Neural progenitor cell (in vitro differentiated cells): ENCODE results near the gene ECPAS. TPM values are rescaled to one million over a fixed set of nuclear protein-coding genes. Genes with fewer than 3 reads are reported as not detected.

Experiments
- DNase-seq: peaks from one replicate; pipeline ENCODE4 v3.0.0-alpha.2; 2016; ENCODE audit warnings: low spot score
- H2AFZ ChIP-seq: fragments of 200-600 bp; sonication (generic); replicated peaks from 2 replicates; pipeline ENCODE4 v1.6.1; 2016; ENCODE audit warnings: antibody characterized with exemption
- H3F3A ChIP-seq: fragments of 200-600 bp; sonication (generic); 2 replicates; pipeline ENCODE4 v1.6.1; 2016; ENCODE audit warnings: antibody characterized with exemption, low read depth
- H3K27ac ChIP-seq: fragments of 200-600 bp; sonication (generic); 2 replicates; pipeline ENCODE4 v1.5.1; 2016; ENCODE audit warnings: mild to moderate bottlenecking
- H3K27me3 ChIP-seq: fragments of 200-600 bp; sonication (generic); 2 replicates; pipeline ENCODE4 v1.6.1; 2016; ENCODE audit warnings: mild to moderate bottlenecking, moderate library complexity
- H3K36me3 ChIP-seq: fragments of 200-600 bp; sonication (generic); 2 replicates; pipeline ENCODE4 v1.5.1; 2016
- H3K4me1 ChIP-seq: fragments of 200-600 bp; sonication (generic); 2 replicates; pipeline ENCODE4 v1.6.1; 2016; ENCODE audit warnings: mixed run types
- H3K4me2 ChIP-seq: fragments of 200-600 bp; sonication (generic); 2 replicates; pipeline ENCODE4 v1.6.1; 2016
- H3K4me3 ChIP-seq: fragments of 200-600 bp; sonication (generic); 2 replicates; pipeline ENCODE4 v1.5.1; 2016
- H3K79me2 ChIP-seq: fragments of 200-600 bp; sonication (generic); 2 replicates; pipeline ENCODE4 v1.6.1; 2016; ENCODE audit warnings: low read depth
- H3K9ac ChIP-seq: fragments of 200-600 bp; sonication (generic); 2 replicates; pipeline ENCODE4 v1.6.1; 2016
- H3K9me3 ChIP-seq: fragments of 200-600 bp; sonication (generic); 2 replicates; pipeline ENCODE4 v1.5.1; 2016; ENCODE audit warnings: low read depth
- H4K20me1 ChIP-seq: fragments of 200-600 bp; sonication (generic); 2 replicates; pipeline ENCODE4 v1.6.1; 2016; ENCODE audit warnings: low read depth
- H3K27ac Mint-ChIP-seq: 3 replicates; pipeline ENCODE4 v1.8.0; 2021; ENCODE audit warnings: mixed read lengths
- H3K27me3 Mint-ChIP-seq: 2 replicates; pipeline ENCODE4 v1.8.0; 2022; ENCODE audit warnings: low read depth, mild to moderate bottlenecking, inconsistent platforms, moderate library complexity, mixed read lengths; ENCODE audit not compliant: insufficient read depth
- H3K36me3 Mint-ChIP-seq: 3 replicates; pipeline ENCODE4 v1.8.0; 2021; ENCODE audit warnings: mixed read lengths
- H3K4me1 Mint-ChIP-seq: 3 replicates; pipeline ENCODE4 v1.8.0; 2021; ENCODE audit warnings: mixed read lengths
- H3K4me3 Mint-ChIP-seq: 3 replicates; pipeline ENCODE4 v1.8.0; 2021; ENCODE audit warnings: mild to moderate bottlenecking, moderate library complexity, mixed read lengths
- H3K9me3 Mint-ChIP-seq: 3 replicates; pipeline ENCODE4 v1.8.0; 2020; ENCODE audit warnings: mixed read lengths
- CTCF ChIP-seq: fragments of 200-600 bp; sonication (generic); IDR thresholded peaks from 2 replicates; pipeline ENCODE4 v1.5.1; 2017; ENCODE audit warnings: antibody characterized with exemption, mild to moderate bottlenecking
- EZH2 ChIP-seq: fragments of 200-600 bp; sonication (generic); IDR thresholded peaks from 2 replicates; pipeline ENCODE4 v1.6.1; 2017; ENCODE audit warnings: antibody characterized with exemption, mild to moderate bottlenecking, moderate library complexity
- EZH2phosphoT487 ChIP-seq: fragments of 200-600 bp; sonication (generic); IDR thresholded peaks from 2 replicates; pipeline ENCODE4 v1.6.1; 2017; ENCODE audit warnings: antibody characterized with exemption
- total RNA-seq: library from RNA; depleted of rRNA; stranded (reverse); fragments of >200 nt; gene quantifications from 2 replicates; pipeline ENCODE4 v1.2.3, GENCODE V29; 2015; ENCODE audit warnings: low replicate concordance

ECPAS gene
- 46.3 and 59.2 TPM in 2 replicates for total RNA-seq

- H3K79me2 ChIP-seq, result peaks cover 49% of the 10 kb centered on the region
- peak within 1 kb of the TSS; percentile 88 for H3K27ac ChIP-seq
- peak within 1 kb of the TSS; percentile 32 for H3K9ac ChIP-seq
- peaks cover 2% of the 10 kb centered on the region for H3K9me3 Mint-ChIP-seq
- TF ChIP-seq CTCF (peak; percentile 8), EZH2 (no peak)
- H3K4me1 Mint-ChIP-seq, result peaks cover 17% of the 10 kb centered on the region
- H3K4me1 ChIP-seq, result peaks cover 15% of the 10 kb centered on the region
- peaks cover 3% of the 10 kb centered on the region for H3K27me3 Mint-ChIP-seq
- no peaks in the 10 kb centered on the region for H3K36me3 ChIP-seq
- H3K27me3 ChIP-seq, result no peaks in the 10 kb centered on the region
- peaks cover 35% of the 10 kb centered on the region for H3F3A ChIP-seq
- peak within 1 kb of the TSS; percentile 86 for H3K4me2 ChIP-seq
- H2AFZ ChIP-seq, result peak within 1 kb of the TSS; percentile 83
- H3K9me3 ChIP-seq, result no peaks in the 10 kb centered on the region
- H3K36me3 Mint-ChIP-seq, result peaks cover 9% of the 10 kb centered on the region
- H3K4me3 Mint-ChIP-seq, result peak within 1 kb of the TSS; percentile 93
- peaks cover 4% of the 10 kb centered on the region for H4K20me1 ChIP-seq
- peak within 1 kb of the TSS; percentile 99 for H3K4me3 ChIP-seq
- peak; percentile 88 for DNase-seq
- peak within 1 kb of the TSS; percentile 93 for H3K27ac Mint-ChIP-seq
These were observed at the start of gene ECPAS for GRCh38 chr9:111483858-111484571. ECPAS (minus strand) TSS chr9:111484383; CDS start chr9:111472918, 11,465 bp downstream.

GRCh38 chr9:111533099-111533790, 49.1 kb upstream of the ECPAS start:
- no peaks in the 10 kb centered on the region for H4K20me1 ChIP-seq
- peaks cover 10% of the 10 kb centered on the region for H3K9me3 ChIP-seq
- peaks cover 40% of the 10 kb centered on the region for H3K79me2 ChIP-seq
- H3K4me3 ChIP-seq, result no peak overlapping the region
- peaks cover 15% of the 10 kb centered on the region for H3K4me1 ChIP-seq
- H3K9ac ChIP-seq, result no peak overlapping the region
- no peak overlapping the region for H3K4me2 ChIP-seq
- H3K9me3 Mint-ChIP-seq, result peaks cover 56% of the 10 kb centered on the region
- H2AFZ ChIP-seq, result no peak overlapping the region
- H3F3A ChIP-seq, result peaks cover 19% of the 10 kb centered on the region
- H3K27ac ChIP-seq, result no peak overlapping the region
- TF ChIP-seq EZH2, result no peak
- TF ChIP-seq CTCF, result no peak
- TF ChIP-seq EZH2phosphoT487, result no peak
- no peaks in the 10 kb centered on the region for H3K27me3 Mint-ChIP-seq
- no peak overlapping the region for H3K27ac Mint-ChIP-seq
- no peak overlapping the region for H3K4me3 Mint-ChIP-seq
- peaks cover 68% of the 10 kb centered on the region for H3K36me3 Mint-ChIP-seq
- no peak for DNase-seq
- peaks cover 40% of the 10 kb centered on the region for H3K36me3 ChIP-seq
- H3K4me1 Mint-ChIP-seq, result no peaks in the 10 kb centered on the region
- no peaks in the 10 kb centered on the region for H3K27me3 ChIP-seq

GRCh38 chr9:111531716-111532115, 47.5 kb upstream of the ECPAS start:
- Histone ChIP-seq H3K79me2 (peaks cover 54% of the 10 kb centered on the region), H3K4me1 (peaks cover 15% of the 10 kb centered on the region), H3F3A (peaks cover 29% of the 10 kb centered on the region), H3K4me3 (no peak overlapping the region), H2AFZ (no peak overlapping the region), H3K4me2 (no peak overlapping the region), H3K36me3 (peaks cover 26% of the 10 kb centered on the region), H3K9ac (no peak overlapping the region), H4K20me1 (no peaks in the 10 kb centered on the region), H3K9me3 (peaks cover 3% of the 10 kb centered on the region), H3K27ac (no peak overlapping the region), H3K27me3 (no peaks in the 10 kb centered on the region)
- H3K9me3 Mint-ChIP-seq, result peaks cover 44% of the 10 kb centered on the region
- no peak for DNase-seq
- no peak overlapping the region for H3K27ac Mint-ChIP-seq
- TF ChIP-seq EZH2phosphoT487 (no peak), EZH2 (no peak), CTCF (no peak)
- no peaks in the 10 kb centered on the region for H3K27me3 Mint-ChIP-seq
- peaks cover 64% of the 10 kb centered on the region for H3K36me3 Mint-ChIP-seq
- no peaks in the 10 kb centered on the region for H3K4me1 Mint-ChIP-seq
- no peak overlapping the region for H3K4me3 Mint-ChIP-seq
